SH-SY5Y (cell line): ENCODE results near the gene ADNP2.

Source experiments
- GATA2 ChIP-seq: IDR thresholded peaks from 2 replicates; pipeline ENCODE4 v1.6.1; 2011; ENCODE audit warnings: mild to moderate bottlenecking, low read depth, low read length
- GATA3 ChIP-seq: IDR thresholded peaks from 2 replicates; pipeline ENCODE4 v1.6.1; 2011; ENCODE audit warnings: low read depth, mild to moderate bottlenecking, low read length, moderate library complexity

- TF ChIP-seq GATA2: no peak
- TF ChIP-seq GATA3: no peak
Observed at GRCh38 chr18:80108739-80109675, at the start of gene ADNP2.
